Nephron (organoid): ENCODE results near the gene MMP17.
"Not testable (repeated sequence)": the region's sequence is repeated elsewhere in the genome, so short reads cannot be mapped to it uniquely, and the experiment has no call there.

Experiments
- H3K27ac Mint-ChIP-seq, 3 experiments: 2 replicates each; pipeline ENCODE4 v1.8.0; 2020; ENCODE audit warnings: mixed read lengths in 3 of 3, mild to moderate bottlenecking in 2 of 3, moderate library complexity in 1 of 3
- H3K27me3 Mint-ChIP-seq: 2 replicates; pipeline ENCODE4 v1.8.0; 2021; ENCODE audit warnings: low read depth, mild to moderate bottlenecking, moderate library complexity, mixed read lengths
- H3K36me3 Mint-ChIP-seq: 2 replicates; pipeline ENCODE4 v1.8.0; 2020; ENCODE audit warnings: low read depth, mixed read lengths
- H3K4me1 Mint-ChIP-seq: 2 replicates; pipeline ENCODE4 v1.8.0; 2020; ENCODE audit warnings: mixed read lengths
- H3K4me3 Mint-ChIP-seq, 3 experiments: 2 replicates each; pipeline ENCODE4 v1.8.0; 2020; ENCODE audit warnings: mild to moderate bottlenecking in 3 of 3, mixed read lengths in 3 of 3, moderate library complexity in 2 of 3
- H3K9me3 Mint-ChIP-seq: 2 replicates; pipeline ENCODE4 v1.8.0; 2020; ENCODE audit warnings: mixed read lengths
- TF ChIP-seq, protein P1 (sequence below), 3 experiments: fragments of 200-600 bp; sonication (generic); IDR thresholded peaks; one replicate each; pipeline ENCODE4 v1.5.0; 2021; ENCODE audit warnings: antibody characterized with exemption in 3 of 3; ENCODE audit not compliant: unreplicated experiment in 3 of 3

The MMP17 gene

DNA sequence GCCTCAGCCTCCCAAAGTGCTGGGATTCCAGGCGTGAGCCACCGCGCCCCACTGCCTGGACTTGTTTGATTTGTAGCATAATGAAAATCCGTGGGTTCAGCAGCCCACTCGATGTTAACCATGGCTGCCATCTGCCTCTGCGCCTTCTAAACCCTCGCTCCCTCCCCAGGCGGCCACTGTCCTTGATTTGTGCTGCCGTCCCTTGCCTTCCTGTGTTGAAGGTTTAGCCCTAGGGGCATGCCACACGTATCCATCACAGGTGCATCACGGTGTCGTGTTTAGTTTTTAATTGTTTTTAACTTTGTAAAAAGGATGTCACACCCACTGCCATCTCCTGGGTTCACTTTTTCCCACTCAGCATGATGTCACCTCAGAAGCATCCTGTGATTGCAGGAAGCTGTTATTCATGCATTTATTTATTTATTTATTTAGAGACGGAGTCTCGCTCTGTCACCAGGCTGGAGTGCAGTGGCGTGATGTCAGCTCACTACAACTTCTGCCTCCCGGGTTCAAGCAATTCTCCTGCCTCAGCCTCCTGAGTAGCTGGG, 41.8 kb downstream of the MMP17 start:
- Mint-ChIP-seq H3K27me3 (peaks cover 13% of the 10 kb centered on the region), H3K4me1 (no peaks in the 10 kb centered on the region), H3K9me3 (peaks cover 6% of the 10 kb centered on the region), H3K27ac (no peak overlapping the region), H3K36me3 (no peaks in the 10 kb centered on the region), H3K4me3 (no peak overlapping the region)
- TF ChIP-seq, protein P1, sequence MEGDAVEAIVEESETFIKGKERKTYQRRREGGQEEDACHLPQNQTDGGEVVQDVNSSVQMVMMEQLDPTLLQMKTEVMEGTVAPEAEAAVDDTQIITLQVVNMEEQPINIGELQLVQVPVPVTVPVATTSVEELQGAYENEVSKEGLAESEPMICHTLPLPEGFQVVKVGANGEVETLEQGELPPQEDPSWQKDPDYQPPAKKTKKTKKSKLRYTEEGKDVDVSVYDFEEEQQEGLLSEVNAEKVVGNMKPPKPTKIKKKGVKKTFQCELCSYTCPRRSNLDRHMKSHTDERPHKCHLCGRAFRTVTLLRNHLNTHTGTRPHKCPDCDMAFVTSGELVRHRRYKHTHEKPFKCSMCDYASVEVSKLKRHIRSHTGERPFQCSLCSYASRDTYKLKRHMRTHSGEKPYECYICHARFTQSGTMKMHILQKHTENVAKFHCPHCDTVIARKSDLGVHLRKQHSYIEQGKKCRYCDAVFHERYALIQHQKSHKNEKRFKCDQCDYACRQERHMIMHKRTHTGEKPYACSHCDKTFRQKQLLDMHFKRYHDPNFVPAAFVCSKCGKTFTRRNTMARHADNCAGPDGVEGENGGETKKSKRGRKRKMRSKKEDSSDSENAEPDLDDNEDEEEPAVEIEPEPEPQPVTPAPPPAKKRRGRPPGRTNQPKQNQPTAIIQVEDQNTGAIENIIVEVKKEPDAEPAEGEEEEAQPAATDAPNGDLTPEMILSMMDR (IDR thresholded peaks at IDR 0.05; ENCODE audit: unreplicated experiment in 3 of 3) = no peak

DNA sequence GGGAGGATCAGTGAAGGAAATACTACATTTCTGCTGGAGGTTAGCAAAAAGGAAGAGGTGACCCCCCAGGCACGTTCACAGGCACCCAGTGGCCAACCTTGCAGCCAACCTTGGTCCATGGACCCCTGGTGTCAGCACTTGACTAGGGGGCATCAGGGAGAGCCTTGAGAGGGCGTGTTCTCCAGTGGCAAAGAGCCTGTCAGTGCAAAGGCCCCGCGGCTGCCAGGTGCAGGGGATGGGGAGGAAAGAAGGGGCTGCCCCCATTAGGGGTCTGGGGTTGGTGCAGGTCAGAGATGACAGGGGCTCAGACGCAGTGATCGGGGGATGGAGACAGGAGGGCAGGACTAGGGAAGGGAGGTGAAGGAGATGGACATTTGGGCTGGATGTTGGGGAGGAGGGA, 43.5 kb downstream of the MMP17 start:
- Mint-ChIP-seq H3K9me3 (peaks cover 6% of the 10 kb centered on the region), H3K36me3 (no peaks in the 10 kb centered on the region), H3K27ac (no peak overlapping the region), H3K27me3 (peaks cover 9% of the 10 kb centered on the region), H3K4me3 (no peak overlapping the region), H3K4me1 (no peaks in the 10 kb centered on the region)
- TF ChIP-seq, protein P1 (IDR thresholded peaks at IDR 0.05; ENCODE audit: unreplicated experiment in 3 of 3) = no peak

DNA sequence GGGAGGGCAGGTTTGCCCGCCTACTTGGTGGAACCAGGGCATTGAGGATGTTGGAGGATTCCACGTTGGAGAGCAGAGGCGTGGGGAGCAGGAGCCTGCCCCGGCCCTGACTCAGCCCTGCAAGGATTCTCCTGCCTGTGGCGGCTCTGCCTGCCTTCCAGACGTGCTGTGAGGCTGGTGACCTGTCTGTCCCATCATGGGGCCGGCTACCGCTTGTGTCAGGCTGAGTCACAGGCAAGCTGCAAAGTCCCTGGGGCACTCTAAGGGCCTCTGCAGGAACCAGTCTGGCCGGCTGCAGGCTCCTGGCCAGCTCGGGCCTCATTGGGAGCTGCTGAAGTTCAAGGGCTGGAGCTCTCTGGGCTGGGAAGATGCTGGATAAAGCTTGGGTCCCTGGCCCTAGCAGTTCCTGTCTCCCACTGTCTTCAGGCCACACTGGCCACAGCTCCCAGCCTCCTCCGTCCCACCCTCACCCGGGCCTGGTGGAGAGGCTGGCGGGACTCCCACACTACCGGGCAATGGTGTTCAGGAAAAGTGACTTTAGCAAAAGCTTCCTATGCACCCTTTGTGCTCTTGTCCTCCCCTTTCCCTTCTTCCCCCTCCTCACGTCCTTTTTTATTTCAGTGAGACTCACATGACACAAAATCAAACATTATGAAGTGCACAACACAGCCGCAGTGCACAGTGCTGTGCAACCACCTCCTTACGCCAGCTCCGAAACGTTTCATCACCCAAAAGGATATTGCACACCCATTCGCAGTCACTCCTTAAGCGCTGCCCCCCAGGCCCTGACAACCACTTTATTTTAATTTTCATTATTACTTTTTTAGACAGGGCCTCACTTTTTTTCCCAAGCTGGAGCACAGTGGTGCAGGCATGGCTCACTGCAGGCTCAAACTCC, 44.2 kb downstream of the MMP17 start:
- no peak overlapping the region for H3K4me3 Mint-ChIP-seq
- H3K9me3 Mint-ChIP-seq = peaks cover 6% of the 10 kb centered on the region
- no peaks in the 10 kb centered on the region for H3K36me3 Mint-ChIP-seq
- TF ChIP-seq, protein P1 (IDR thresholded peaks at IDR 0.05; ENCODE audit: unreplicated experiment in 3 of 3) = no peak
- peaks cover 6% of the 10 kb centered on the region for H3K27me3 Mint-ChIP-seq
- no peaks in the 10 kb centered on the region for H3K4me1 Mint-ChIP-seq
- no peak overlapping the region for H3K27ac Mint-ChIP-seq

DNA sequence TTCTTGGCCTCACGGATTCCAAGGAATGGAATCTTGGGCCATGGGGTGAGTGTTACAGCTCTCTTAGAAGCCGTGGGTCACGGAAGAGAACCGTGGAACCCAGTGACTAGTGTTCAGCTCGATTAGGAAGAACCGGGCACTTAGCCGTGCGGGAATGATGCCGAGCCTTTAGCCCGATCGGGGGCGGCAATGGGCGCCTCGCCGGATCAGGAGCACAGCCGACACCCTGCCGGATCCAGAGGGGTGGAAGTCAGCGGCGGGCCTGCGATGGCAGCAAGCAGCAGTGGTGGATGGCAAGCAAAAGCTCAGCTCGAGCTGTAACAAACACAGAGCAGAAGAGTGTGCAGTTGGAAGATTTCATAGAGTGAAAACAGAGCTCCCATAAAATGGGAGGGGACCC, 45.1 kb downstream of the MMP17 start:
- TF ChIP-seq, protein P1 (IDR thresholded peaks at IDR 0.05; ENCODE audit: unreplicated experiment in 3 of 3) = no peak
- Mint-ChIP-seq H3K27ac (no peak overlapping the region), H3K9me3 (peaks cover 6% of the 10 kb centered on the region), H3K27me3 (peaks cover 7% of the 10 kb centered on the region), H3K36me3 (no peaks in the 10 kb centered on the region), H3K4me1 (no peaks in the 10 kb centered on the region), H3K4me3 (no peak overlapping the region)

DNA sequence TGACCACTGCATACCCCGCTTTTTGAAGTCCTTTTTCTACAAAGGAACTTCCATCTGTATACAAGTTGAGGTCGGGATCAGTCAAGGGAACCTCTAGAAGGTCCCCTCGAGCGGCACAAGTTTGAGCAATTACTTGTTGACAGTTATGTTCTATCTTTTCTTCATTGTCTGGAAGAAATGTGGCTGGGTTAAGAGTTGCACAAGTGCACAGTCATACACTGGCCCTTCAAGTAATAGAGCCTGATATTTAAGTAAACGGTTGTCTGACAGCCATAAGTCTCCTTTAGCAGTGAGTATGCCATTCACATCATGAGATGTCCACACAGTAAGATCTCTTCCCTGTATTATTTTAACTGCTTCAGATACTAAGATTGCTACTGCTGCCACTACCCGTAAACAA, 46.8 kb downstream of the MMP17 start:
- H3K27me3 Mint-ChIP-seq, H3K27ac Mint-ChIP-seq, H3K4me1 Mint-ChIP-seq, H3K36me3 Mint-ChIP-seq, H3K9me3 Mint-ChIP-seq, H3K4me3 Mint-ChIP-seq: not testable (repeated sequence)

DNA sequence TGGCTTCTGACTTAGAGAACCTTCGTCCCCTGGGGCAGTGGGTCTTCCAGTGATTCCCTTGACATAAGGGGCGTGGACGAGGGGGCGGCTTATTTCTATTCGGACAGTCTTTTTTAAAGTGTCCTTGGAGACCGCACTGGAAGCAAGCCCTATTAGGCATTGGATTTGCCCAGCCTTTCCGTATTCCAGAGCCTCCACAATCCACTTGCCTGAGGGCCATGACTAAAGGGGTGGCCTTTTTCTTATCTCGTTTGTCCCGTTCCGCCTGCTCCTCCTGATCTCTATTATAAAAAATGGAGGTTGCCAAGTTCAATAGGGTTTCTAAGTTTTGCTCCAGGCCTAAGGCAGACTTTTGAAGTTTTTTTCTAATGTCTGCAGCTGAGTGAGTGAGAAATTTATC, 49.0 kb downstream of the MMP17 start:
- H3K27me3 Mint-ChIP-seq = peaks cover 17% of the 10 kb centered on the region
- not testable (repeated sequence) for H3K4me1 Mint-ChIP-seq, H3K36me3 Mint-ChIP-seq, H3K4me3 Mint-ChIP-seq, H3K27ac Mint-ChIP-seq, H3K9me3 Mint-ChIP-seq

DNA sequence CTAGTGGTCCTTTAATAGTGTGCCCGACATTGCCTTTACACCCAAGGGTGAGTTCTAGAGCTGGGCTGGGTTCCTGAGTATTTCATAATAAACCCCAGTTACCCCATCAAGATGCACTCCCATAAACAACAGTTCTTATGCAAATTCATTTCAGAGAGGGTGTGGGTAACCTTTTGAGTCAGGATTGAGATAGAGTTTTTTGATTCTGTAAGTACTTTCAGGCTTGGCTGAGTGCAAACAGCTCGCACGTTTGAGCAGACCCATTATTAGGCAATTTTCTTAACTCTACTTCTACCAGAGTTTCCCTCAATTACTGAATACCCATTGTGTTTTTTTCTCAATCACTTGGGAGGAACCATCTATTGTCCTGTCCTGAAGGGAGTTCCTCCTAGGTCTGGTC, 50.2 kb downstream of the MMP17 start:
- not testable (repeated sequence) for H3K4me3 Mint-ChIP-seq, H3K36me3 Mint-ChIP-seq, H3K4me1 Mint-ChIP-seq, H3K27ac Mint-ChIP-seq, H3K9me3 Mint-ChIP-seq
- H3K27me3 Mint-ChIP-seq = peaks cover 17% of the 10 kb centered on the region
